Liver (tissue), 9 donors: ENCODE results near the gene NRG2. TPM values are rescaled to one million over a fixed set of nuclear protein-coding genes. Genes with fewer than 3 reads are reported as not detected.

Source experiments
- DNase-seq: peaks from one replicate; pipeline ENCODE4 v3.0.0-alpha.2; 2017; ENCODE audit warnings: low spot score
- H3K27ac ChIP-seq, 2 donors: one replicate each; pipeline ENCODE4 v1.7.0; 2013; ENCODE audit warnings: inconsistent platforms in 2 of 2, low read length in 2 of 2, control low read depth in 1 of 2, low read depth in 1 of 2, mild to moderate bottlenecking in 1 of 2
- H3K27me3 ChIP-seq, 4 donors: one replicate each; pipeline versions ENCODE4 v1.6.1 to v1.7.0; 2013; ENCODE audit warnings: low read length in 3 of 4, inconsistent platforms in 1 of 4, mild to moderate bottlenecking in 1 of 4, moderate library complexity in 1 of 4; ENCODE audit not compliant: control insufficient read depth in 4 of 4, insufficient read depth in 4 of 4
- H3K36me3 ChIP-seq, 4 donors: one replicate each; pipeline versions ENCODE4 v1.6.1 to v1.7.0; 2013; ENCODE audit warnings: low read length in 3 of 4, mild to moderate bottlenecking in 3 of 4, low read depth in 1 of 4, moderate library complexity in 1 of 4; ENCODE audit not compliant: control insufficient read depth in 4 of 4, insufficient read depth in 3 of 4
- H3K4me1 ChIP-seq, 4 donors: one replicate each; pipeline versions ENCODE4 v1.6.1 to v1.7.0; 2013; ENCODE audit warnings: low read length in 3 of 4, mild to moderate bottlenecking in 3 of 4, moderate library complexity in 1 of 4; ENCODE audit not compliant: control insufficient read depth in 4 of 4, insufficient read depth in 4 of 4
- H3K4me3 ChIP-seq, 3 donors: one replicate each; pipeline versions ENCODE4 v1.6.1 to v1.7.0; 2013; ENCODE audit warnings: low read length in 3 of 3, control low read depth in 1 of 3, low read depth in 1 of 3, mild to moderate bottlenecking in 1 of 3
- H3K9ac ChIP-seq, 2 donors: one replicate each; pipeline ENCODE4 v1.7.0; 2013; ENCODE audit warnings: low read length in 2 of 2, mild to moderate bottlenecking in 2 of 2, moderate library complexity in 2 of 2, control low read depth in 1 of 2, low read depth in 1 of 2
- H3K9me3 ChIP-seq, 4 donors: one replicate each; pipeline versions ENCODE4 v1.6.1 to v1.7.0; 2013; ENCODE audit warnings: low read length in 3 of 4; ENCODE audit not compliant: control insufficient read depth in 4 of 4
- ATF3 ChIP-seq: IDR thresholded peaks from 2 replicates; pipeline ENCODE4 v1.6.1; 2016; ENCODE audit warnings: antibody characterized with exemption
- CTCF ChIP-seq: fragments of 150-350 bp; IDR thresholded peaks from 2 replicates; pipeline ENCODE4 v1.5.1; 2017; ENCODE audit warnings: improper control_type of control experiment, low read depth, low read length; ENCODE audit not compliant: missing input control
- EGR1 ChIP-seq, 2 donors: IDR thresholded peaks; 2 replicates each; pipeline ENCODE4 v1.6.1; 2016 to 2018; ENCODE audit warnings: antibody characterized with exemption in 2 of 2, low read depth in 2 of 2
- FOXA1 ChIP-seq: IDR thresholded peaks from 2 replicates; pipeline ENCODE4 v1.6.1; 2016; ENCODE audit warnings: antibody characterized with exemption
- FOXA2 ChIP-seq: IDR thresholded peaks from 2 replicates; pipeline ENCODE4 v1.6.1; 2016; ENCODE audit warnings: antibody characterized with exemption
- GABPA ChIP-seq, 2 donors: IDR thresholded peaks in 1 of 2; conservative IDR thresholded peaks in 1 of 2; 2 replicates each; pipeline ENCODE4 v1.6.1; 2016; ENCODE audit warnings: antibody characterized with exemption in 2 of 2, mild to moderate bottlenecking in 1 of 2, moderate library complexity in 1 of 2
- HNF4A ChIP-seq, 2 donors: conservative IDR thresholded peaks; 2 replicates each; pipeline ENCODE4 v1.6.1; 2016; ENCODE audit warnings: antibody characterized with exemption in 2 of 2, mild to moderate bottlenecking in 2 of 2
- HNF4G ChIP-seq: IDR thresholded peaks from 2 replicates; pipeline ENCODE4 v1.6.1; 2016; ENCODE audit warnings: antibody characterized with exemption
- JUND ChIP-seq, 2 donors: IDR thresholded peaks; 2 replicates each; pipeline ENCODE4 v1.6.1; 2016; ENCODE audit warnings: antibody characterized with exemption in 2 of 2
- NR2F2 ChIP-seq: IDR thresholded peaks from 2 replicates; pipeline ENCODE4 v1.6.1; 2016; ENCODE audit warnings: antibody characterized with exemption
- RAD21 ChIP-seq, 2 donors: IDR thresholded peaks; 2 replicates each; pipeline ENCODE4 v1.6.1; 2016; ENCODE audit warnings: antibody characterized with exemption in 2 of 2, mild to moderate bottlenecking in 2 of 2
- REST ChIP-seq: IDR thresholded peaks from 2 replicates; pipeline ENCODE4 v1.6.1; 2016; ENCODE audit warnings: antibody characterized with exemption, mild to moderate bottlenecking
- RXRA ChIP-seq, 2 donors: IDR thresholded peaks; 2 replicates each; pipeline ENCODE4 v1.6.1; 2017 to 2018; ENCODE audit warnings: antibody characterized with exemption in 2 of 2, mild to moderate bottlenecking in 1 of 2
- SP1 ChIP-seq: IDR thresholded peaks from 2 replicates; pipeline ENCODE4 v1.6.1; 2018; ENCODE audit warnings: antibody characterized with exemption, mild to moderate bottlenecking
- TAF1 ChIP-seq: conservative IDR thresholded peaks from 2 replicates; pipeline ENCODE4 v1.6.1; 2016; ENCODE audit warnings: antibody characterized with exemption, mild to moderate bottlenecking
- YY1 ChIP-seq: IDR thresholded peaks from 2 replicates; pipeline ENCODE4 v1.6.1; 2016; ENCODE audit warnings: antibody characterized with exemption, mild to moderate bottlenecking
- WGBS: extraction: QIAGEN DNeasy Blood & Tissue Kit; methylation state at CpG from one replicate; pipeline ENCODE4 v1.1.7; 2013; 5-methylcytosine and 5-hydroxymethylcytosine counted together
- polyA plus RNA-seq, 2 donors: library from polyadenylated mRNA; stranded (reverse) in 1 of 2; unstranded in 1 of 2; fragments of 200-250 nt in 1 of 2; fragments of >200 nt in 1 of 2; fragmentation: Nextera tagmentation in 1 of 2; extraction: Ambion mirVana in 1 of 2; gene quantifications; one replicate each; pipeline versions ENCODE4 v1.2.1 to v1.2.3, GENCODE V29; 2013 to 2015
- total RNA-seq, 2 donors: library from RNA; depleted of rRNA; stranded (reverse); fragments of >200 nt; gene quantifications; one replicate each; pipeline ENCODE4 v1.2.3, GENCODE V29; 2014
- TF ChIP-seq, protein P1 (sequence below): IDR thresholded peaks from 2 replicates; pipeline ENCODE4 v1.6.1; 2016; ENCODE audit warnings: antibody characterized with exemption
- TF ChIP-seq, protein P2 (sequence below): IDR thresholded peaks from 2 replicates; pipeline ENCODE4 v1.6.1; 2016; ENCODE audit warnings: antibody characterized with exemption
- donor health status: healthy.
- donor health status: healthy.
- donor health status: healthy.
- donor health status: healthy.
- donor health status: healthy.

The NRG2 gene
- total and polyA plus RNA-seq, 4 donors: 0.07 to 0.08 TPM; not detected in 2

DNA sequence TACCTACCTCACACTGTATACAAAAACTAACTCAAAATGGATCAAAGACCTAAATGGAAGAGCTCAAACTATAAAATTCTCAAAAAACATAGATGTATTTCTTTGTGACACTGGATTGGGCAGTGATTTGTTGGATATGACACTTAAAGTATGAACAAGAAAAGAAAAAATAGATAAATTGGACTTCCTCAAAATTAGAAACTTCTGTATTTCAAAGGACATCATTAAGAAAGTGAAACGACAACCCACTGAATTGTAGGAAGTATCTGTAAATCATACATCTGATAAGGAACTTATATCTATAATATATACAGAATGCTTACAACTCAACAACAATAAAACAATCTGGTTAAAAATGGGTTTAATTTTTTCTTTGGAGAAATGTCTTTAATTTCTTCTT lies 96.7 kb downstream of the NRG2 start:
- H3K9ac ChIP-seq: no peak overlapping the region
- H3K27me3 ChIP-seq: no peaks in the 10 kb centered on the region
- no peak overlapping the region for H3K27ac ChIP-seq
- DNase-seq: no peak
- peaks cover 0 to 15% (median under 1%) of the 10 kb centered on the region in 4 donors for H3K9me3 ChIP-seq
- H3K4me3 ChIP-seq: no peak overlapping the region
- 45% methylated on average over 1 of the region's 1 CpG for WGBS
- no peaks in the 10 kb centered on the region for H3K4me1 ChIP-seq
- no peaks in the 10 kb centered on the region for H3K36me3 ChIP-seq
- TF ChIP-seq ATF3 (no peak), FOXA1 (no peak), RXRA (IDR thresholded peaks at IDR 0.05) (no peak), HNF4G (no peak), CTCF (no peak), EGR1 (IDR thresholded peaks at IDR 0.05; ENCODE audit: low read depth in 2 of 2) (no peak), SP1 (no peak)
- TF ChIP-seq, protein P1, sequence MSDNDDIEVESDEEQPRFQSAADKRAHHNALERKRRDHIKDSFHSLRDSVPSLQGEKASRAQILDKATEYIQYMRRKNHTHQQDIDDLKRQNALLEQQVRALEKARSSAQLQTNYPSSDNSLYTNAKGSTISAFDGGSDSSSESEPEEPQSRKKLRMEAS: no peak
- TF ChIP-seq, protein P2, sequence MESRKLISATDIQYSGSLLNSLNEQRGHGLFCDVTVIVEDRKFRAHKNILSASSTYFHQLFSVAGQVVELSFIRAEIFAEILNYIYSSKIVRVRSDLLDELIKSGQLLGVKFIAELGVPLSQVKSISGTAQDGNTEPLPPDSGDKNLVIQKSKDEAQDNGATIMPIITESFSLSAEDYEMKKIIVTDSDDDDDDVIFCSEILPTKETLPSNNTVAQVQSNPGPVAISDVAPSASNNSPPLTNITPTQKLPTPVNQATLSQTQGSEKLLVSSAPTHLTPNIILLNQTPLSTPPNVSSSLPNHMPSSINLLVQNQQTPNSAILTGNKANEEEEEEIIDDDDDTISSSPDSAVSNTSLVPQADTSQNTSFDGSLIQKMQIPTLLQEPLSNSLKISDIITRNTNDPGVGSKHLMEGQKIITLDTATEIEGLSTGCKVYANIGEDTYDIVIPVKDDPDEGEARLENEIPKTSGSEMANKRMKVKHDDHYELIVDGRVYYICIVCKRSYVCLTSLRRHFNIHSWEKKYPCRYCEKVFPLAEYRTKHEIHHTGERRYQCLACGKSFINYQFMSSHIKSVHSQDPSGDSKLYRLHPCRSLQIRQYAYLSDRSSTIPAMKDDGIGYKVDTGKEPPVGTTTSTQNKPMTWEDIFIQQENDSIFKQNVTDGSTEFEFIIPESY: no peak

DNA sequence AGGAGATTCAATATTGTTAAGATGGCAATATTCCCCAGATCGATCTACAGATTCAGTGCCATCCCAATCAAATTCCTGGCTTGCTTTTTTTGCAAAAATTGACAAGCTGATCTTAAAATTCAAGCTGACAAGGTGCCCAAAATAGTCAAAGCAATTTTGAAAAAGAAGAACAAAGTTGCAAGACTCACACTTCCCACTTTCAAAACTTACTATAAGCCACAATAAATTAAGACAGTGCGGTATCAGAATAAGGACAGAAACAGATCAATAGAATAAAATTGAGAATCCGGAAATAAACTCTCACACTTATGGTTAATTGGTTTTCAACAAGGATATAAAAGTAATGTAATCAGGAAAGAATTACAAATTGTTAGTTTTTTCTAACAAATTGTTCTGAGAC lies 97.1 kb downstream of the NRG2 start:
- Histone ChIP-seq H3K9me3 (peaks cover 0 to 15% (median under 1%) of the 10 kb centered on the region in 4 donors), H3K27me3 (no peaks in the 10 kb centered on the region), H3K27ac (no peak overlapping the region), H3K36me3 (no peaks in the 10 kb centered on the region), H3K4me1 (no peaks in the 10 kb centered on the region), H3K9ac (no peak overlapping the region), H3K4me3 (no peak overlapping the region)
- 67% methylated on average over 3 of the region's 3 CpGs for WGBS
- DNase-seq: no peak
- no peak for TF ChIP-seq NR2F2
- TF ChIP-seq, protein P1: no peak
- TF ChIP-seq YY1: no peak
- no peak for TF ChIP-seq HNF4A (conservative IDR thresholded peaks at IDR 0.05)
- no peak for TF ChIP-seq FOXA2
- TF ChIP-seq TAF1: no peak
- no peak for TF ChIP-seq FOXA1
- TF ChIP-seq CTCF: no peak
- no peak for TF ChIP-seq EGR1 (IDR thresholded peaks at IDR 0.05; ENCODE audit: low read depth in 2 of 2)
- TF ChIP-seq SP1: no peak
- no peak for TF ChIP-seq RXRA (IDR thresholded peaks at IDR 0.05)
- TF ChIP-seq RAD21 (IDR thresholded peaks at IDR 0.05): no peak
- TF ChIP-seq GABPA (IDR thresholded peaks at IDR 0.05 in 1 of 2, conservative IDR thresholded peaks at IDR 0.05 in 1 of 2): no peak
- TF ChIP-seq REST: no peak
- TF ChIP-seq ATF3: no peak
- no peak for TF ChIP-seq HNF4G
- no peak for TF ChIP-seq JUND (IDR thresholded peaks at IDR 0.05)
- TF ChIP-seq, protein P2: no peak
